GM19468 (cell line): ENCODE data around the gene KRTAP10-2.
"Not testable (repeated sequence)": the region's sequence is repeated elsewhere in the genome, so short reads cannot be mapped to it uniquely, and the experiment has no call there.

Source experiments
- ATAC-seq: cut with Tn5 transposase; IDR thresholded peaks from one replicate; pipeline ENCODE4 v1.9.1; 2021; ENCODE audit warnings: mild to moderate bottlenecking, moderate library complexity, moderate number of reproducible peaks; ENCODE audit not compliant: unreplicated experiment; ENCODE audit errors: extremely low read depth

KRTAP10-2 gene

GRCh38 chr21:44506279-44507255 is 44.7 kb downstream of the KRTAP10-2 start:
- ATAC-seq: no peak

GRCh38 chr21:44505673-44506278 is 45.5 kb downstream of the KRTAP10-2 start:
- no peak for ATAC-seq

- ATAC-seq: no peak
These were observed 47.4 kb downstream of the KRTAP10-2 start for GRCh38 chr21:44503901-44504399.

- not testable (repeated sequence) for ATAC-seq
These were observed 48.1 kb downstream of the KRTAP10-2 start for GRCh38 chr21:44503006-44503889.

GRCh38 chr21:44502171-44502958 is 48.9 kb downstream of the KRTAP10-2 start:
- ATAC-seq: no peak
